ENCODE data around the gene ZNF892. TPM values are rescaled to one million over a fixed set of nuclear protein-coding genes. Genes with fewer than 3 reads are reported as not detected.

The ZNF892 gene
- polyA plus RNA-seq, 1 experiment = 1.6 TPM

Other genes with a start within 250 kb of the ZNF892 start
- gene MAL, start 181.8 kb upstream of the ZNF892 start, polyA plus RNA-seq (2011; rRNA removed) = not detected in 2 replicates
- gene MRPS5, start 85.7 kb upstream of the ZNF892 start, polyA plus RNA-seq (2011; rRNA removed) = 50.2 and 55.7 TPM in 2 replicates
- 7.8 and 9.8 TPM in 2 replicates for gene ZNF514, start 47.7 kb upstream of the ZNF892 start, polyA plus RNA-seq (2011; rRNA removed)
- 4.1 and 4.8 TPM in 2 replicates for gene ZNF2, start 41.7 kb upstream of the ZNF892 start, polyA plus RNA-seq (2011; rRNA removed)
- 0.10 and 0.12 TPM in 2 replicates for gene PROM2, start 66.9 kb downstream of the ZNF892 start, polyA plus RNA-seq (2011; rRNA removed)
- 0.12 and 0.24 TPM in 2 replicates for gene KCNIP3, start 89.8 kb downstream of the ZNF892 start, polyA plus RNA-seq (2011; rRNA removed)
- gene FAHD2A, start 195.2 kb downstream of the ZNF892 start, polyA plus RNA-seq (2011; rRNA removed) = 24.9 and 30.9 TPM in 2 replicates

Measured in AG04450 (cell line).